K562 (cell line): Measurements from ENCODE around the gene TRIO. TPM values are rescaled to one million over a fixed set of nuclear protein-coding genes. Genes with fewer than 3 reads are reported as not detected.

Experiments used
- ATAC-seq: fragments of 200-7000 bp; cut with Tn5 transposase; 3 replicates; pipeline ENCODE4 v1.9.1; 2020; ENCODE audit warnings: moderate library complexity
- BruUV-seq: library from RNA; stranded (reverse); fragments of 400-500 nt; replicated peaks from 2 replicates; lab custom pipeline; 2021; lab: Mats Ljungman, UMichigan
- CTCF ChIA-PET: fragments of 300-600 bp; formaldehyde crosslinking; extraction: SDS; loops from one replicate; lab custom pipeline; 2021; ENCODE audit warnings: low intra/inter-chr PET ratio; lab: Yijun Ruan, JAX
- POLR2A ChIA-PET: fragments of 300-600, 350-650 bp; sonication (Branson Sonifier 250); formaldehyde crosslinking; extraction: SDS; loops from one replicate; lab custom pipeline; 2021; ENCODE audit warnings: antibody characterized with exemption, inconsistent platforms; lab: Yijun Ruan, JAX
- DNase-seq, 4 experiments: peaks; one replicate each; pipeline versions ENCODE4 v3.0.0 to v3.0.0-alpha.2; 2011 to 2018; ENCODE audit warnings: low spot score in 3 of 4, mixed read lengths in 3 of 4; ENCODE audit errors: extremely low read depth in 1 of 4
- FAIRE-seq: peaks from 2 replicates; lab custom pipeline; 2011; peaks lifted over from hg19 to GRCh38; lab: Jason Lieb, UNC
- H2AFZ ChIP-seq: 2 replicates; pipeline ENCODE4 v1.6.0; 2011; ENCODE audit warnings: low read depth, low read length, control low read depth, inconsistent platforms
- H3K27ac ChIP-seq: fragments of 200-600 bp; 3 replicates; pipeline ENCODE4 v1.8.0; 2011; ENCODE audit warnings: low read depth, mild to moderate bottlenecking, control low read depth, inconsistent platforms, low read length, moderate library complexity, mixed read lengths; ENCODE audit errors: extremely low read depth
- H3K27me3 ChIP-seq, 2 experiments: fragments of 300-600 bp in 1 of 2; 2 replicates in 1 of 2; 3 replicates in 1 of 2; pipeline versions ENCODE4 v1.6.0 to v1.8.0; 2011; ENCODE audit warnings: inconsistent platforms in 2 of 2, low read length in 2 of 2, mild to moderate bottlenecking in 1 of 2, mixed read lengths in 1 of 2, moderate library complexity in 1 of 2; ENCODE audit not compliant: control insufficient read depth in 2 of 2, insufficient read depth in 2 of 2
- H3K36me3 ChIP-seq: fragments of 300-600 bp; 3 replicates; pipeline ENCODE4 v1.8.0; 2011; ENCODE audit warnings: mild to moderate bottlenecking, low read length, inconsistent platforms; ENCODE audit not compliant: control insufficient read depth, insufficient read depth
- H3K4me1 ChIP-seq, 2 experiments: fragments of 200-600 bp in 1 of 2; replicated peaks in 1 of 2; 2 replicates in 1 of 2; 3 replicates in 1 of 2; pipeline versions ENCODE4 v1.5.1 to v1.8.0; 2011; ENCODE audit warnings: inconsistent platforms in 2 of 2, low read length in 2 of 2, mild to moderate bottlenecking in 1 of 2, mixed read lengths in 1 of 2, moderate library complexity in 1 of 2; ENCODE audit not compliant: control insufficient read depth in 2 of 2, insufficient read depth in 2 of 2
- H3K4me2 ChIP-seq: 2 replicates; pipeline ENCODE4 v1.6.1; 2011; ENCODE audit warnings: low read length, control low read depth, inconsistent platforms, mixed read lengths; ENCODE audit not compliant: insufficient read depth
- H3K4me3 ChIP-seq: fragments of 200-600 bp; sonication (generic), shearing (Covaris generic); 2 replicates; pipeline ENCODE4 v1.5.1; 2016; ENCODE audit warnings: control low read depth, inconsistent platforms
- H3K79me2 ChIP-seq: fragments of 200-600 bp; 3 replicates; pipeline ENCODE4 v1.8.0; 2011; ENCODE audit warnings: low read length, inconsistent platforms; ENCODE audit not compliant: control insufficient read depth, insufficient read depth
- H3K9ac ChIP-seq, 2 experiments: 2 replicates each; pipeline versions ENCODE4 v1.6.0 to v1.6.1; 2011; ENCODE audit warnings: low read depth in 2 of 2, low read length in 2 of 2, control low read depth in 1 of 2, inconsistent platforms in 1 of 2, mild to moderate bottlenecking in 1 of 2, mixed read lengths in 1 of 2; ENCODE audit not compliant: insufficient read depth in 1 of 2
- H3K9me1 ChIP-seq: one replicate; pipeline ENCODE4 v1.6.0; 2011; ENCODE audit warnings: inconsistent platforms, mild to moderate bottlenecking, low read length, moderate library complexity; ENCODE audit not compliant: control insufficient read depth, insufficient read depth
- H3K9me3 ChIP-seq: replicated peaks from 2 replicates; pipeline ENCODE4 v1.5.1; 2011; ENCODE audit warnings: low read depth, low read length, inconsistent platforms; ENCODE audit not compliant: control insufficient read depth, insufficient read depth
- H4K20me1 ChIP-seq: replicated peaks from 2 replicates; pipeline ENCODE4 v1.6.1; 2011; ENCODE audit warnings: low read length, inconsistent platforms, mixed read lengths; ENCODE audit not compliant: control insufficient read depth, insufficient read depth
- EHMT2 ChIP-seq: fragments of 450-650 bp; IDR thresholded peaks from 2 replicates; pipeline ENCODE4 v1.6.1; 2018; ENCODE audit warnings: antibody characterized with exemption
- ELF2 ChIP-seq: fragments of 250-450 bp; sonication (Bioruptor Pico); IDR thresholded peaks from 2 replicates; pipeline ENCODE4 v1.5.0; 2021; ENCODE audit warnings: mild to moderate bottlenecking
- GABPB1 ChIP-seq: sonication (generic); formaldehyde crosslinking; IDR thresholded peaks from 2 replicates; pipeline ENCODE4 v1.8.0; 2022; ENCODE audit warnings: mild to moderate bottlenecking, missing genetic modification reagents
- KDM2B ChIP-seq: fragments of 250-450 bp; sonication (Bioruptor Pico); IDR thresholded peaks from 2 replicates; pipeline ENCODE4 v1.8.0; 2021; ENCODE audit warnings: mild to moderate bottlenecking, moderate library complexity
- SIN3A ChIP-seq, 2 experiments: fragments of 150-350 bp in 1 of 2; IDR thresholded peaks; 2 replicates each; pipeline ENCODE4 v1.6.1; 2011 to 2016; ENCODE audit warnings: borderline replicate concordance in 2 of 2, low read depth in 2 of 2, low read length in 2 of 2, mild to moderate bottlenecking in 2 of 2, moderate library complexity in 2 of 2; ENCODE audit not compliant: control insufficient read depth in 1 of 2
- TOE1 ChIP-seq, 2 experiments: fragments of 450-650 bp in 1 of 2; sonication (generic) in 1 of 2; formaldehyde crosslinking in 1 of 2; IDR thresholded peaks; 2 replicates each; pipeline versions ENCODE4 v1.7.1 to v1.8.0; 2016 to 2022; ENCODE audit warnings: borderline replicate concordance in 2 of 2, mild to moderate bottlenecking in 2 of 2, antibody characterized with exemption in 1 of 2, inconsistent platforms in 1 of 2, low read depth in 1 of 2, missing genetic modification reagents in 1 of 2, moderate library complexity in 1 of 2
- ZBTB17 ChIP-seq: fragments of 450-650 bp; formaldehyde crosslinking; IDR thresholded peaks from 2 replicates; pipeline ENCODE4 v1.4.0; 2020; ENCODE audit warnings: mild to moderate bottlenecking
- ZNF655 ChIP-seq: fragments of 250-450 bp; sonication (Bioruptor Pico); IDR thresholded peaks from 2 replicates; pipeline ENCODE4 v1.5.0; 2021
- ZNF696 ChIP-seq: fragments of 250-450 bp; sonication (Bioruptor Pico); conservative IDR thresholded peaks from 2 replicates; pipeline ENCODE4 v1.4.0; 2020; ENCODE audit warnings: mild to moderate bottlenecking, moderate library complexity
- ZNF707 ChIP-seq: fragments of 250-450 bp; sonication (Bioruptor Pico); conservative IDR thresholded peaks from 2 replicates; pipeline ENCODE4 v1.8.0; 2022; ENCODE audit warnings: inconsistent platforms, mild to moderate bottlenecking, moderate library complexity
- ZNF717 ChIP-seq: fragments of 250-450 bp; sonication (Bioruptor Pico); IDR thresholded peaks from 2 replicates; pipeline ENCODE4 v1.5.0; 2021
- WGBS: fragments of 100-300 bp; shearing (Covaris generic); methylation state at CpG from one replicate; pipeline ENCODE4 v1.1.6; 2016; ENCODE audit warnings: low coverage, mixed read lengths; ENCODE audit not compliant: insufficient coverage; ENCODE audit errors: missing lambda C conversion rate; 5-methylcytosine and 5-hydroxymethylcytosine counted together
- in situ Hi-C: fragments of 300-500 bp; cut with MboI; formaldehyde crosslinking; loops from 4 replicates; pipeline ENCODE4 v1.15.0; 2018; ENCODE audit warnings: inconsistent platforms, mixed read lengths
- intact Hi-C: fragments of 100-400 bp; cut with micrococcal nuclease; formaldehyde crosslinking; loops from 2 replicates; pipeline ENCODE4 v1.14.2; 2022
- polyA plus RNA-seq, 8 experiments: library from polyadenylated mRNA; depleted of rRNA in 4 of 8; stranded (reverse) in 5 of 8; unstranded in 3 of 8; fragments of >200 nt; fragmentation: Nextera tagmentation in 2 of 8; fragmentation: Illumina TruSeq in 1 of 8; extraction: Ambion mirVana in 2 of 8; extraction: Trizol in 1 of 8; gene quantifications; 2 replicates each; pipeline versions ENCODE4 v1.2.1 to v1.2.3, GENCODE V29; 2011 to 2014; ENCODE audit warnings: inconsistent platforms in 1 of 8, missing spikeins in 1 of 8
- total RNA-seq, 7 experiments: library from RNA; depleted of rRNA in 6 of 7; stranded (reverse); fragments of >200 nt in 6 of 7; fragmentation: Illumina TruSeq in 2 of 7; extraction: Trizol in 2 of 7; gene quantifications; 2 replicates each; pipeline versions ENCODE4 v1.2.1 to v1.2.3, GENCODE V29; 2011 to 2021; ENCODE audit warnings: low replicate concordance in 1 of 7
- TF ChIP-seq, protein P1 (sequence below): IDR thresholded peaks from 2 replicates; pipeline ENCODE4 v1.6.1; 2016; ENCODE audit warnings: missing genetic modification characterization, missing compliant biosample characterization
- TF ChIP-seq, protein P2 (sequence below), 2 experiments: fragments of 200-800 bp in 1 of 2; sonication (Bioruptor generic) in 1 of 2; sonication (generic) in 1 of 2; formaldehyde crosslinking in 1 of 2; IDR thresholded peaks in 1 of 2; conservative IDR thresholded peaks in 1 of 2; 2 replicates each; pipeline versions ENCODE4 v1.5.0 to v1.6.1; 2016 to 2020; ENCODE audit warnings: missing compliant biosample characterization in 1 of 2, missing genetic modification characterization in 1 of 2, missing genetic modification reagents in 1 of 2
- TF ChIP-seq, protein P3 (sequence below): fragments of 450-650 bp; IDR thresholded peaks from 2 replicates; pipeline ENCODE4 v1.6.1; 2016

The TRIO gene
- total and polyA plus RNA-seq, 9 of the 15 experiments (the other 6 are each of a cell fraction or from before 2014, with no cell fraction given) = 0.24 to 5.0 (median 1.1) TPM

- Histone ChIP-seq H3K9ac (no peak overlapping the region), H3K4me3 (no peak overlapping the region), H3K27me3 (peaks cover 3% of the 10 kb centered on the region in 2 experiments; a peak in 2 of 5 replicates), H3K79me2 (no peaks in the 10 kb centered on the region), H3K9me3 (no peaks in the 10 kb centered on the region), H4K20me1 (no peaks in the 10 kb centered on the region), H3K9me1 (no peaks in the 10 kb centered on the region), H3K36me3 (no peaks in the 10 kb centered on the region), H3K4me2 (no peak overlapping the region), H3K4me1 (peaks cover 0 to 6% of the 10 kb centered on the region in 2 experiments; a peak in 1 of 5 replicates), H3K27ac (no peak overlapping the region), H2AFZ (no peak overlapping the region)
- BruUV-seq = no TSS peak
- ChIA-PET CTCF (no interaction called here), POLR2A (interaction anchor here (1.0 to 1.4 kb wide), 3 partner anchors 10 to 14 kb away, joined by 3 to 4 read pairs (median 4); no protein-coding TSS in a partner anchor)
- DNase-seq (no peak), FAIRE-seq (no peak), ATAC-seq (no peak)
- in situ Hi-C loops = no loop called here
- 28% methylated on average over 12 of the region's 12 CpGs for WGBS
- intact Hi-C loops = no loop called here
- TF ChIP-seq, protein P1, sequence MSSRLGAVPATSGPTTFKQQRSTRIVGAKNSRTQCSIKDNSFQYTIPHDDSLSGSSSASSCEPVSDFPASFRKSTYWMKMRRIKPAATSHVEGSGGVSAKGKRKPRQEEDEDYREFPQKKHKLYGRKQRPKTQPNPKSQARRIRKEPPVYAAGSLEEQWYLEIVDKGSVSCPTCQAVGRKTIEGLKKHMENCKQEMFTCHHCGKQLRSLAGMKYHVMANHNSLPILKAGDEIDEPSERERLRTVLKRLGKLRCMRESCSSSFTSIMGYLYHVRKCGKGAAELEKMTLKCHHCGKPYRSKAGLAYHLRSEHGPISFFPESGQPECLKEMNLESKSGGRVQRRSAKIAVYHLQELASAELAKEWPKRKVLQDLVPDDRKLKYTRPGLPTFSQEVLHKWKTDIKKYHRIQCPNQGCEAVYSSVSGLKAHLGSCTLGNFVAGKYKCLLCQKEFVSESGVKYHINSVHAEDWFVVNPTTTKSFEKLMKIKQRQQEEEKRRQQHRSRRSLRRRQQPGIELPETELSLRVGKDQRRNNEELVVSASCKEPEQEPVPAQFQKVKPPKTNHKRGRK = no peak
- no peak for TF ChIP-seq EHMT2
- TF ChIP-seq, protein P2, sequence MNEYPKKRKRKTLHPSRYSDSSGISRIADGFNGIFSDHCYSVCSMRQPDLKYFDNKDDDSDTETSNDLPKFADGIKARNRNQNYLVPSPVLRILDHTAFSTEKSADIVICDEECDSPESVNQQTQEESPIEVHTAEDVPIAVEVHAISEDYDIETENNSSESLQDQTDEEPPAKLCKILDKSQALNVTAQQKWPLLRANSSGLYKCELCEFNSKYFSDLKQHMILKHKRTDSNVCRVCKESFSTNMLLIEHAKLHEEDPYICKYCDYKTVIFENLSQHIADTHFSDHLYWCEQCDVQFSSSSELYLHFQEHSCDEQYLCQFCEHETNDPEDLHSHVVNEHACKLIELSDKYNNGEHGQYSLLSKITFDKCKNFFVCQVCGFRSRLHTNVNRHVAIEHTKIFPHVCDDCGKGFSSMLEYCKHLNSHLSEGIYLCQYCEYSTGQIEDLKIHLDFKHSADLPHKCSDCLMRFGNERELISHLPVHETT (CRISPR knock-in tag; conservative IDR thresholded peaks at IDR 0.05 in 1 of 2, IDR thresholded peaks at IDR 0.05 in 1 of 2) = no peak
- TF ChIP-seq TOE1 (IDR thresholded peaks at IDR 0.05; ENCODE audit: borderline replicate concordance) = no peak
- TF ChIP-seq TOE1 (CRISPR knock-in tag; IDR thresholded peaks at IDR 0.05; ENCODE audit: borderline replicate concordance, low read depth) = no peak
- no peak for TF ChIP-seq ZNF696 (CRISPR knock-in tag)
- no peak for TF ChIP-seq KDM2B
- TF ChIP-seq ZNF655 (CRISPR knock-in tag) = no peak
- TF ChIP-seq ZBTB17 = no peak
- TF ChIP-seq, protein P3, sequence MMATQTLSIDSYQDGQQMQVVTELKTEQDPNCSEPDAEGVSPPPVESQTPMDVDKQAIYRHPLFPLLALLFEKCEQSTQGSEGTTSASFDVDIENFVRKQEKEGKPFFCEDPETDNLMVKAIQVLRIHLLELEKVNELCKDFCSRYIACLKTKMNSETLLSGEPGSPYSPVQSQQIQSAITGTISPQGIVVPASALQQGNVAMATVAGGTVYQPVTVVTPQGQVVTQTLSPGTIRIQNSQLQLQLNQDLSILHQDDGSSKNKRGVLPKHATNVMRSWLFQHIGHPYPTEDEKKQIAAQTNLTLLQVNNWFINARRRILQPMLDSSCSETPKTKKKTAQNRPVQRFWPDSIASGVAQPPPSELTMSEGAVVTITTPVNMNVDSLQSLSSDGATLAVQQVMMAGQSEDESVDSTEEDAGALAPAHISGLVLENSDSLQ = no peak
- TF ChIP-seq GABPB1 = no peak
- TF ChIP-seq ELF2 (CRISPR knock-in tag) = no peak
- TF ChIP-seq ZNF707 (CRISPR knock-in tag) = no peak
- no peak for TF ChIP-seq SIN3A (IDR thresholded peaks at IDR 0.05; ENCODE audit: borderline replicate concordance in 2 of 2, control insufficient read depth in 1 of 2, low read depth in 2 of 2, low read length in 2 of 2)
- no peak for TF ChIP-seq ZNF717
These were observed 141.4 kb downstream of the TRIO start for GRCh38 chr5:14284392-14285148.
